ENCODE measurements around the gene CTXN2.

Gene CTXN2

DNA sequence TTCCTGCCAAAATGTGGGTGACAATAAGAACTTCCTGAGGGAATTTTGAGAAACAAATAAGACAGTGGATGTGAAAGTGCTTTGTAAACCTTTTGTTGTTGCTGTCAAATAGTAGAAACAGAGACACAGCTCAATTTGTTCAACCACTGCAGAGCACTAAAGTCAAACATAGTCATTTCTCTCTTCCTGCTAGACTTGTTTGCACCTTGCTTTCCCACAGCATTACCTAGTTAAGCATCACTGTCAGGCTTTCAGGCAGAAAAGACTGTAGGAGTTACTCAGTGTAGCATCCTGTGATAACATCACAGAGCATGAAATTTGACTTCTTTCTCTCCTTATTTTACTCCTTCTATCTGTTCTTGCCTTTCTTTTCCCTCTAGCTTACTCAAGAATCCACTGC lies 41.8 kb downstream of the CTXN2 start:
- TF ChIP-seq CTCF (IDR thresholded peaks at IDR 0.05; ENCODE audit: low read depth, low read length, missing control alignments), result no peak
- H3K4me3 ChIP-seq (ENCODE audit: low read depth, low read length), result no peak overlapping the region
- DNase-seq (ENCODE audit: low read depth), result no peak

GRCh38 chr15:48239334-48239733 lies 47.9 kb downstream of the CTXN2 start:
- H3K4me3 ChIP-seq (ENCODE audit: low read depth, low read length), result no peak overlapping the region
- TF ChIP-seq CTCF (IDR thresholded peaks at IDR 0.05; ENCODE audit: low read depth, low read length, missing control alignments), result no peak
- no peak for DNase-seq (ENCODE audit: low read depth)

- H3K4me3 ChIP-seq (ENCODE audit: low read depth, low read length), result no peak overlapping the region
- no peak for TF ChIP-seq CTCF (IDR thresholded peaks at IDR 0.05; ENCODE audit: low read depth, low read length, missing control alignments)
- DNase-seq (ENCODE audit: low read depth), result no peak
Measured at GRCh38 chr15:48242015-48242414, 50.5 kb downstream of the CTXN2 start.

- no peak for DNase-seq (ENCODE audit: low read depth)
- H3K4me3 ChIP-seq (ENCODE audit: low read depth, low read length), result no peak overlapping the region
- no peak for TF ChIP-seq CTCF (IDR thresholded peaks at IDR 0.05; ENCODE audit: low read depth, low read length, missing control alignments)
Measured at GRCh38 chr15:48242535-48242934, 51.1 kb downstream of the CTXN2 start.

GRCh38 chr15:48244921-48245320 lies 53.5 kb downstream of the CTXN2 start:
- DNase-seq (ENCODE audit: low read depth), result no peak
- no peak overlapping the region for H3K4me3 ChIP-seq (ENCODE audit: low read depth, low read length)
- no peak for TF ChIP-seq CTCF (IDR thresholded peaks at IDR 0.05; ENCODE audit: low read depth, low read length, missing control alignments)

GRCh38 chr15:48248414-48248813 lies 56.9 kb downstream of the CTXN2 start:
- no peak for DNase-seq (ENCODE audit: low read depth)
- H3K4me3 ChIP-seq (ENCODE audit: low read depth, low read length), result no peak overlapping the region

More at GRCh38 chr15:48248414-48248813, 56.9 kb downstream of the CTXN2 start:
- TF ChIP-seq CTCF (IDR thresholded peaks at IDR 0.05; ENCODE audit: low read depth, low read length, missing control alignments), result no peak
